Sigmoid colon (tissue), 4 donors: ENCODE results near the gene LCP1.

Source experiments
- POLR2A ChIP-seq, 2 donors: fragments of 450-650 bp; IDR thresholded peaks; one replicate each; pipeline ENCODE4 v1.6.1; 2016; ENCODE audit warnings: antibody characterized with exemption in 2 of 2, mild to moderate bottlenecking in 2 of 2, moderate library complexity in 2 of 2
- POLR2AphosphoS5 ChIP-seq, 4 donors: sonication (generic); formaldehyde crosslinking; IDR thresholded peaks; one replicate each; pipeline ENCODE4 v1.6.1; 2017; ENCODE audit warnings: antibody characterized with exemption in 4 of 4
- TF ChIP-seq, protein P1 (sequence below), 4 experiments: fragments of 450-650 bp in 3 of 4; fragments of 200-600 bp in 1 of 4; IDR thresholded peaks; one replicate each; pipeline ENCODE4 v1.5.1; 2016 to 2019; ENCODE audit warnings: antibody characterized with exemption in 4 of 4, mild to moderate bottlenecking in 3 of 4, moderate library complexity in 2 of 4

DNA sequence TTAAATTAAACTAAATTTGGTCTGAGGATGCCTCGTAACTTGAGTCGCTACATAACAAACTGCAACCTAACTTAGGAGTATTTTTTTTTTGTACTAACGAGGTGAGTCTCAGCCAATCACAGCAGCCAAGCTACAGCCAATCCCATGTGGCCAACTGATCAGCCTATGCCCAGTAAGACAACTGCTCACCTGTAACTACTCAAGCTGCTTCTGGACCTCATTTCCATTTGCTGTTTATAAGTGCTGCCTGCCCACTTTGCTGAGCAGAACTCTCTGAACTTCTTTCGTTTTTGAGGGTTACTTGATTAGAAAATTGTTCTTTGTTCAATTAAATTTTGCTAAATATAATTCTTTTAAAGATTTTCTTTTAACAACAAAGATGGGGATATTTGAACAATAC is 81.0 kb downstream of the LCP1 start:
- TF ChIP-seq POLR2A (IDR thresholded peaks at IDR 0.05) (no peak), POLR2AphosphoS5 (IDR thresholded peaks at IDR 0.05) (no peak)
- TF ChIP-seq, protein P1, sequence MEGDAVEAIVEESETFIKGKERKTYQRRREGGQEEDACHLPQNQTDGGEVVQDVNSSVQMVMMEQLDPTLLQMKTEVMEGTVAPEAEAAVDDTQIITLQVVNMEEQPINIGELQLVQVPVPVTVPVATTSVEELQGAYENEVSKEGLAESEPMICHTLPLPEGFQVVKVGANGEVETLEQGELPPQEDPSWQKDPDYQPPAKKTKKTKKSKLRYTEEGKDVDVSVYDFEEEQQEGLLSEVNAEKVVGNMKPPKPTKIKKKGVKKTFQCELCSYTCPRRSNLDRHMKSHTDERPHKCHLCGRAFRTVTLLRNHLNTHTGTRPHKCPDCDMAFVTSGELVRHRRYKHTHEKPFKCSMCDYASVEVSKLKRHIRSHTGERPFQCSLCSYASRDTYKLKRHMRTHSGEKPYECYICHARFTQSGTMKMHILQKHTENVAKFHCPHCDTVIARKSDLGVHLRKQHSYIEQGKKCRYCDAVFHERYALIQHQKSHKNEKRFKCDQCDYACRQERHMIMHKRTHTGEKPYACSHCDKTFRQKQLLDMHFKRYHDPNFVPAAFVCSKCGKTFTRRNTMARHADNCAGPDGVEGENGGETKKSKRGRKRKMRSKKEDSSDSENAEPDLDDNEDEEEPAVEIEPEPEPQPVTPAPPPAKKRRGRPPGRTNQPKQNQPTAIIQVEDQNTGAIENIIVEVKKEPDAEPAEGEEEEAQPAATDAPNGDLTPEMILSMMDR (IDR thresholded peaks at IDR 0.05), result no peak
